ENCODE results near the gene SLC8A1.

SLC8A1 gene

DNA sequence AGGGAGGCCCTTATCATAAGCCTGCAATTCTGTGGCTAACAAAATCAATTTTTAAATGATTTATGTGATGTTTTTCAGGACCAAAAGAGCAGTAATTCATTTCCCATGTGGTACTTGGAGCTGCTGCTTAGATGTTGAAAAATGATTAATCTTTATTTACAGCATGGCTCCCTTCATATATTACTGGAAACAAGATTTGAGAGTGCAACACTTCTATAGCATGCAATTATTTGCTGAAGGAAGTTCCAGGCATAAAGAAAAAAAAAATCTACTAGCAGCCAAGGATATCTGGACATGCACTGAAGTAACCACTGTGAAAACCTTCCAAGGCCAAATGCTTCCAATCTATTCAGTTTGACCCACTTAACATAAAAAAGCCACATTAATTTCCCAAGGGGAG, 186.3 kb downstream of the SLC8A1 start:
- DNase-seq (ENCODE audit: low read depth, low spot score), result no peak
- TF ChIP-seq CTCF (IDR thresholded peaks at IDR 0.05; ENCODE audit: insufficient read depth, low read length, missing control alignments), result no peak
- ChIA-PET POLR2A (interaction anchor here (0.6 kb wide), 1 partner anchor 97 kb away, joined by 3 read pairs; no protein-coding TSS in a partner anchor), CTCF (interaction anchor here (1.7 kb wide), 1 partner anchor 9 kb away, joined by 3 read pairs; no protein-coding TSS in a partner anchor)
- no peak overlapping the region for H3K4me3 ChIP-seq (ENCODE audit: low read depth, low read length)

GRCh38 chr2:40261042-40261441, 190.8 kb downstream of the SLC8A1 start:
- ChIA-PET POLR2A (no interaction called here), CTCF (interaction anchor here (0.6 to 2.0 kb wide), 5 partner anchors 11 to 71 kb away, joined by 3 to 8 read pairs (median 3); no protein-coding TSS in a partner anchor)
- no peak for DNase-seq (ENCODE audit: low read depth, low spot score)
- H3K4me3 ChIP-seq (ENCODE audit: low read depth, low read length), result no peak overlapping the region
- no peak for TF ChIP-seq CTCF (IDR thresholded peaks at IDR 0.05; ENCODE audit: insufficient read depth, low read length, missing control alignments)

DNA sequence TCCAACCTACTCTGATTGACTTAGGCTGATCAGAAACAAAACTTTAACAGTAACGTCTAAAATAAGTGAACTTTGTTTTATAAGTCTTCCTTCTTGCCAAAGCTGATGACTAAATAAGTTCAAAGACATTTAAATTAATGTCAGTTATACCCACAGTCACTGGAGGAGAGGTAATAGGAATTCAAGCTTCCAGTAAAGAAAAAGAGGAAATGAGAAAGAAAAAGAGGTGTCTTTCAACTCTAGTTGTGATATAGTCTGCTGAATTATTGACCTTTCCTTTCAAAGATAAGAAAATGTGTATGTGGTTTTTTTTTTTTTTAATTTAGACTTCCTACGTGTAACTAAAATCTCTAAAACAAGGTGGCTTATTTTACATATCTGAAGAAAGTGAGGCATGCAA, 191.5 kb downstream of the SLC8A1 start:
- no peak overlapping the region for H3K4me3 ChIP-seq (ENCODE audit: low read depth, low read length)
- ChIA-PET POLR2A (no interaction called here), CTCF (interaction anchor here (1.0 to 1.9 kb wide), 3 partner anchors 10 to 72 kb away, joined by 3 to 5 read pairs (median 3); no protein-coding TSS in a partner anchor)
- TF ChIP-seq CTCF (IDR thresholded peaks at IDR 0.05; ENCODE audit: insufficient read depth, low read length, missing control alignments), result no peak
- no peak for DNase-seq (ENCODE audit: low read depth, low spot score)

GRCh38 chr2:40259900-40260299, 192.0 kb downstream of the SLC8A1 start:
- H3K4me3 ChIP-seq (ENCODE audit: low read depth, low read length), result no peak overlapping the region
- POLR2A ChIA-PET, result no interaction called here
- no peak for TF ChIP-seq CTCF (IDR thresholded peaks at IDR 0.05; ENCODE audit: insufficient read depth, low read length, missing control alignments)
- CTCF ChIA-PET, result interaction anchor here (0.9 to 1.9 kb wide), 4 partner anchors 10 to 72 kb away, joined by 3 to 5 read pairs (median 4); no protein-coding TSS in a partner anchor
- no peak for DNase-seq (ENCODE audit: low read depth, low spot score)

GRCh38 chr2:40258135-40258457, 193.8 kb downstream of the SLC8A1 start:
- POLR2A ChIA-PET, result no interaction called here

More at GRCh38 chr2:40258135-40258457, 193.8 kb downstream of the SLC8A1 start:
- no peak for TF ChIP-seq CTCF (IDR thresholded peaks at IDR 0.05; ENCODE audit: insufficient read depth, low read length, missing control alignments)
- CTCF ChIA-PET, result interaction anchor here (1.7 to 2.3 kb wide), 2 partner anchors 12 to 192 kb away, joined by 4 to 15 read pairs; no protein-coding TSS in a partner anchor
- no peak overlapping the region for H3K4me3 ChIP-seq (ENCODE audit: low read depth, low read length)
- DNase-seq (ENCODE audit: low read depth, low spot score), result no peak
